Measurements from ENCODE around the gene SLC30A1.
"Not testable (repeated sequence)": the region's sequence is repeated elsewhere in the genome, so short reads cannot be mapped to it uniquely, and the experiment has no call there.

Gene SLC30A1

GRCh38 chr1:211578640-211579439 lies at the start of gene SLC30A1:
TSS of gene SLC30A1 (minus strand) at chr1:211579161. CDS start at chr1:211578612, 549 bp downstream.
- DNase-seq = peak; percentile 97

DNA sequence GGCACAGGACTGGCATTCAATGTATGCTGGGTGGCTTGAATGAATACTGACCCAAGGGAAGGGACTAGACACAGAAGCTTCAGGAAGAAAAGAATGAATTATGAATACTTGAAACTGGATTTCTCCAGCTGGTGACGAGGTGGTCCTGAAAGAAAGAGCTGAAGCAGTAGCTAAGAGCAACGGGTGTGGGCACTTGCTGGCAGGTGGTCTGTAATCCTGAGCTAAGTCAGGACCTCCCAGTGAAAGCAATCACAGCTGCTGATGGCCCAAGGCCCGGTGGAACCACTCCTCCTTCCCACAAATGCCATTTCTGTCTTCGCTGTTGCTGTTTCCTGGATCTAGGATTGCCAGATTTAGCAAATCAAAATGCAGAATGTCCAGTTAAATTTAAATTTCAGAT lies 49.5 kb upstream of the SLC30A1 start:
- no peak for DNase-seq

GRCh38 chr1:211627259-211627658 lies 48.3 kb upstream of the SLC30A1 start:
- DNase-seq = no peak

- not testable (repeated sequence) for DNase-seq
Measured at GRCh38 chr1:211625866-211626265, 46.9 kb upstream of the SLC30A1 start.

GRCh38 chr1:211625040-211625439 lies 46.1 kb upstream of the SLC30A1 start:
- no peak for DNase-seq

- no peak for DNase-seq
Measured at GRCh38 chr1:211623515-211623914, 44.6 kb upstream of the SLC30A1 start.

- DNase-seq = no peak
Measured at GRCh38 chr1:211621447-211622198, 42.7 kb upstream of the SLC30A1 start.

- no peak for DNase-seq
Measured at GRCh38 chr1:211620097-211620496, 41.1 kb upstream of the SLC30A1 start.

GRCh38 chr1:211619033-211619996 lies 40.4 kb upstream of the SLC30A1 start:
- DNase-seq = no peak

- no peak for DNase-seq
Measured at GRCh38 chr1:211616965-211617297, 38.0 kb upstream of the SLC30A1 start.

GRCh38 chr1:211616231-211616964 lies 37.4 kb upstream of the SLC30A1 start:
- DNase-seq = no peak

- DNase-seq = no peak
Measured at GRCh38 chr1:211614615-211615014, 35.7 kb upstream of the SLC30A1 start.

DNA sequence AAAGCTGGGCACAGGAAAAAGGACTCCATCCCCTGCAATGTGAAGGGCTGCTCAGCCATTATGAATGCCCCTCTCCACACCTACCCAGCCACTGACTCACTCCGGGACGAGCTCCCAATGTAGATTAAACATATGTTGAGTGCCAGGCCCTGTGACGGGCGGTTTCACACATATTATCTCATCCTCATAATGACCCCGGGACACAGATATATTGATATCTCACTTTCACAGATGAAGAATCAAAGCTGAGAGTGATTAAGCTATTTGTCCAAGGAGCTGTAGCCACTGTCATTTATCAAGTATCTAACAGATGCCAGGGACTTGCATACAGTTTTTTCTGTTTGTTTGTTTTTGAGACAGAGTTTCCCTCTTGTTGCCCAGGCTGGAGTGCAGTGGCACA lies 35.0 kb upstream of the SLC30A1 start:
- no peak for DNase-seq

GRCh38 chr1:211613108-211613947 lies 34.4 kb upstream of the SLC30A1 start:
- DNase-seq = no peak

DNA sequence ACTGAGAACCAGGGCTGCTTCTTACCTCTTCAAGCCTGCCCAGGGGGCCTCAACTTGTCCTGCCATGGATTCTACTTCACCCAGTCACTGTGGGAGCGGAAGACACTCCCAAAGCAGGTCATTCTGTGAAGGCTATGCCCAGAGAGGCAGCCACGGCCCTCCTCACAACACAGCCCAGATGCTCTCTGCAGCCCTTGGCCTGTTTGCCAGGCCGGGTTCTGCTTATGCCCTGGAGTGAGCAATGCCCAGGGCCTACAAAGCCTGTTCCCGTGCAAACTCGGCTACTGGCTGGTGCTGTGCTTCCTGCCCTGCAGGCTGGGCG lies 33.8 kb upstream of the SLC30A1 start:
- DNase-seq = no peak

DNA sequence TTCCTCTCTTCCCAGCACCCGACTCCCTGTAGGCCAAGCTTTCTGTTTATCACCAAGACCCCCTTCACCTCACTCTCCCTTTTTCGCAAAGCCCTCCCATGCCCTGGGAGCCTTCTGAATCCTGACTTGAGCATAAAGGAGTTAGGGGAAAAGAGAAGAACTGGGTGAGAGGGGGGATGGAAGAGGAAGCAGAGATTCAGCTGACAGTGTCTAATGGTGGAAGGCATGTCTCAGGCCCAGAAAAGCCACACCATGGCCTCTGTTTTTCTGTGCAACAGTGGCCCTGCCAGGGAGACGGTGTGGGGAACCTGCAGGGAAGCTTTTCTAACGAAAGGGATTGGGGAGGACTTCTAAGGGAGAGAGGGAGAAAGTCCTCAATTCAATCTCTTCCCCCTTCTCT lies 32.9 kb upstream of the SLC30A1 start:
- no peak for DNase-seq

GRCh38 chr1:211610779-211611556 lies 32.0 kb upstream of the SLC30A1 start:
- DNase-seq = no peak

DNA sequence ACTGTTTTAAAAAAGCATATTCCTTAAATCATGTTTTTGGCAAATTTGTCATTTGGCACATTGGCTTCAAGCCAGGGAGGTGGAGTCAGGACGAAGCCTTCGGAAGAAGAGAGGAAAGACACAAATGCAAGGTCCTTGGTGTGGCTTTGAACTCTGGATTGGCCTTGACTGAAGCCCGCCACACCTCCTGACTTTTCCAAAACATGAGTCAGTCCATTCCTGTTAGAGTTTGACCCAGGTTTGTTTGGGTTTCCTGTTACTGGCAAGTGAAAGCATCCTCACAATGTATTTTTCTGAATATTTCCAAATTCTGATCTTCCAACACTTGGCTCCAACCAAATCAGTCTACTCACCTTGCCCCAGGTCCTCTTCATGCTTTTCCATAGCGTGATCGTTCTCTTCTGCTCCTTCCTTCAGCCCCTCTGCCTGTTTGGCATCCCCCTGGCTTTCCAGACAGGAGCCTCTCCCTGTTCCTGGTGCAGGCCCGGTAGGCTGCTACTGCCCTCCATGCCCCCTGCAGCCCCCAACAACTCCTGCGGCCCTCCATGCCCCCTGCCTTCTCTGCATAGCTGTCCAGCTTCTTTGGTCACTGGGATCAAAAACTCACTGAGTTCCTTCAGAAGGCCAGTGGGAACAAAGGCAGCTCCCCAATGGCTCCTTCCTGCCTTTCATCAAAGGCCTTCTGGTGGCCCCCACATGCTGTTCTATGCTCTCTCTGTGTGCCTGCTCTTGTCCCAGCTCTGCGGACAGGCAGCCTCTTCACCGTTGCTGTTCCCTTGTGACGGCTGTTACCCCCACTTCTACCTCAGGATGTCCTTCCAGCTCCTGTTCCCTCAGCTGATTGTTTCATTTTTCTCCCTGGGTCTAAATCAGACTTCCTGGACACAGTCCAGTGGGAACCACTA lies 30.4 kb upstream of the SLC30A1 start:
- DNase-seq = no peak

DNA sequence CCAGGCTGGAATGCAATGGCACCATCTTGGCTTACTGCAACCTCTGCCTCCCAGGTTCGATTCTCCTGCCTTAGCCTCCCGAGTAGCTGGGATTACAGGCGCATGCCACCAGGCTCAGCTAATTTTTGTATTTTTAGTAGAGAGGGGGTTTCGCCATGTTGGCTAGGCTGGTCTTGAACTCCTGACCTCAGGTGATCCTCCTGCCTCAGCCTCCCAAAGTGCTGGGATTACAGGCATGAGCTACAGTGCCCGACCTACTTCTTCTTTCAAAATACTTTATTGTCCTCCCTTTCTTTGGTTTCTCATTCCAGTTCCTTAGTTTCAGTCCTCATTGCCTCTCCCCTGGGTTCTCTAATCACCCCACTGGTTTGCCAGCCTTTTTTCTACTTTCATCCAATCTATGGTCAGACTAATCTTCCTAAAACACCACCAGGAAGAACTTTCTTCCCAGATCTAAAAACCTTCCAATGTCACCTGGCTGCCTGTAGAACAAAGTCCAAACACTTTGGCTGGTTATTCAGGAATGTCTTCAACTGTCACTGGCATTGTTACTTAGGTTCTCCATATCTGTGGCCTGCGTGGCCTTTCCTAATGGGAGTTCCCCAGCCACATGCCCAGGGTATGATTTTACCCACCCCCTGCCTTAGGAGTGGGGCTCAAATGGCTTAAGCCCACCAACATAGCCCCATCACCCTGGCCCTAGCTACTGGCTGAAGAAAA lies 29.0 kb upstream of the SLC30A1 start:
- no peak for DNase-seq
